Loucy (cell line): ENCODE results near the gene TMEM119.
"Not testable (repeated sequence)": the region's sequence is repeated elsewhere in the genome, so short reads cannot be mapped to it uniquely, and the experiment has no call there.

Experiments used
- H2AFZ ChIP-seq: fragments of 200-600 bp; sonication (generic); 2 replicates; pipeline ENCODE4 v1.6.0; 2016; ENCODE audit warnings: antibody characterized with exemption, mild to moderate bottlenecking, low read length, moderate library complexity
- H3F3A ChIP-seq: fragments of 200-600 bp; 2 replicates; pipeline ENCODE4 v1.6.0; 2016; ENCODE audit warnings: antibody characterized with exemption, low read depth, mild to moderate bottlenecking
- H3K27me3 ChIP-seq: fragments of 200-600 bp; sonication (generic); 2 replicates; pipeline ENCODE4 v1.6.1; 2014; ENCODE audit warnings: low read length, mild to moderate bottlenecking; ENCODE audit not compliant: insufficient read depth, poor library complexity, severe bottlenecking
- H3K36me3 ChIP-seq: fragments of 200-600 bp; sonication (generic); 2 replicates; pipeline ENCODE4 v1.6.1; 2016; ENCODE audit warnings: low read length; ENCODE audit not compliant: insufficient read depth
- H3K4me1 ChIP-seq: fragments of 200-600 bp; sonication (generic); 2 replicates; pipeline ENCODE4 v1.5.1; 2014; ENCODE audit warnings: low read length, mild to moderate bottlenecking; ENCODE audit not compliant: insufficient read depth, poor library complexity, severe bottlenecking
- H3K4me2 ChIP-seq: fragments of 200-600 bp; sonication (generic); 2 replicates; pipeline ENCODE4 v1.6.0; 2014; ENCODE audit warnings: antibody characterized with exemption, low read length, low read depth, mild to moderate bottlenecking; ENCODE audit not compliant: poor library complexity, severe bottlenecking
- H3K4me3 ChIP-seq: fragments of 200-600 bp; sonication (generic); 2 replicates; pipeline ENCODE4 v1.5.1; 2014; ENCODE audit warnings: low read length, mild to moderate bottlenecking, mixed read lengths; ENCODE audit not compliant: poor library complexity, severe bottlenecking
- H3K79me2 ChIP-seq: fragments of 200-600 bp; sonication (generic); 2 replicates; pipeline ENCODE4 v1.6.1; 2014; ENCODE audit warnings: low read length; ENCODE audit not compliant: insufficient read depth
- H3K9ac ChIP-seq: fragments of 200-600 bp; sonication (generic); 2 replicates; pipeline ENCODE4 v1.6.0; 2014; ENCODE audit warnings: mild to moderate bottlenecking, low read depth, low read length, moderate library complexity; ENCODE audit not compliant: poor library complexity, severe bottlenecking
- H3K9me2 ChIP-seq: fragments of 200-600 bp; sonication (generic); replicated peaks from 2 replicates; pipeline ENCODE4 v1.6.1; 2016; ENCODE audit warnings: low read depth, low read length, mixed read lengths
- H3K9me3 ChIP-seq: fragments of 200-600 bp; sonication (generic); 2 replicates; pipeline ENCODE4 v1.6.1; 2014; ENCODE audit warnings: mild to moderate bottlenecking, antibody characterized with exemption, low read length, low read depth; ENCODE audit not compliant: insufficient read depth
- H4K20me1 ChIP-seq: fragments of 200-600 bp; sonication (generic); 2 replicates; pipeline ENCODE4 v1.6.0; 2014; ENCODE audit warnings: antibody characterized with exemption, low read length, mild to moderate bottlenecking; ENCODE audit not compliant: insufficient read depth, poor library complexity, severe bottlenecking
- CTCF ChIP-seq: fragments of 200-600 bp; sonication (generic); conservative IDR thresholded peaks from 2 replicates; pipeline ENCODE4 v1.5.1; 2014; ENCODE audit warnings: mild to moderate bottlenecking, antibody characterized with exemption, low read length
- EZH2phosphoT487 ChIP-seq: fragments of 200-600 bp; IDR thresholded peaks from 2 replicates; pipeline ENCODE4 v1.6.1; 2018; ENCODE audit warnings: antibody characterized with exemption, mild to moderate bottlenecking, moderate library complexity, borderline replicate concordance

TMEM119 gene

GRCh38 chr12:108634341-108634751 is 36.5 kb upstream of the TMEM119 start:
- Histone ChIP-seq H3K27me3 (no peaks in the 10 kb centered on the region), H3K4me3 (peak overlapping the region; percentile 50), H3K9me2 (no peaks in the 10 kb centered on the region), H3F3A (peaks cover 12% of the 10 kb centered on the region; the same call in 1 of the 2 replicates), H2AFZ (0 out of 2 replicates have a peak overlapping the region, but pooled peaks have one; percentile 6), H4K20me1 (no peaks in the 10 kb centered on the region), H3K9me3 (no peaks in the 10 kb centered on the region), H3K4me1 (peaks cover 86% of the 10 kb centered on the region), H3K4me2 (peak overlapping the region; percentile 80), H3K9ac (peak overlapping the region; percentile 72), H3K79me2 (peaks cover 3% of the 10 kb centered on the region; the same call in 1 of the 2 replicates), H3K36me3 (no peaks in the 10 kb centered on the region)
- TF ChIP-seq CTCF, result no peak
- no peak for TF ChIP-seq EZH2phosphoT487

- Histone ChIP-seq H3K79me2 (peaks cover 3% of the 10 kb centered on the region; the same call in 1 of the 2 replicates), H3K27me3 (no peaks in the 10 kb centered on the region), H4K20me1 (no peaks in the 10 kb centered on the region), H3K9me2 (no peaks in the 10 kb centered on the region), H3K4me1 (peaks cover 87% of the 10 kb centered on the region), H3K4me3 (peak within 1 kb of the TSS; percentile 50), H3K36me3 (no peaks in the 10 kb centered on the region), H3F3A (peaks cover 12% of the 10 kb centered on the region; the same call in 1 of the 2 replicates), H3K9ac (peak within 1 kb of the TSS; percentile 72), H3K4me2 (peak within 1 kb of the TSS; percentile 80), H3K9me3 (no peaks in the 10 kb centered on the region), H2AFZ (peak within 1 kb of the TSS; percentile 62; the same call in 1 of the 2 replicates)
- TF ChIP-seq EZH2phosphoT487 (no peak), CTCF (0 out of 2 replicates have a peak, but pooled peaks have one; percentile 17)
Observed at GRCh38 chr12:108633534-108634248, 35.8 kb upstream of the TMEM119 start, which contains the start of gene SELPLG. Gene SELPLG (minus strand): TSS chr12:108633894. CDS start chr12:108624307, 9,587 bp downstream.

GRCh38 chr12:108633081-108633533 is 35.2 kb upstream of the TMEM119 start:
- no peaks in the 10 kb centered on the region for H3K36me3 ChIP-seq
- H3K9ac ChIP-seq, result peak overlapping the region; percentile 72
- peaks cover 87% of the 10 kb centered on the region for H3K4me1 ChIP-seq
- H3K4me2 ChIP-seq, result peak overlapping the region; percentile 80
- H3K4me3 ChIP-seq, result peak overlapping the region; percentile 50
- H3K9me2 ChIP-seq, result no peaks in the 10 kb centered on the region
- H3K27me3 ChIP-seq, result no peaks in the 10 kb centered on the region
- peaks cover 12% of the 10 kb centered on the region; the same call in 1 of the 2 replicates for H3F3A ChIP-seq
- no peaks in the 10 kb centered on the region for H3K9me3 ChIP-seq
- peaks cover 3% of the 10 kb centered on the region; the same call in 1 of the 2 replicates for H3K79me2 ChIP-seq
- H4K20me1 ChIP-seq, result no peaks in the 10 kb centered on the region
- TF ChIP-seq CTCF (no peak), EZH2phosphoT487 (no peak)
- no peak overlapping the region for H2AFZ ChIP-seq

- H3K9me2 ChIP-seq, H3K9me3 ChIP-seq, H3K9ac ChIP-seq, H4K20me1 ChIP-seq, H3K27me3 ChIP-seq, H3K36me3 ChIP-seq, H3K4me3 ChIP-seq, H2AFZ ChIP-seq, H3K79me2 ChIP-seq: not testable (repeated sequence)
- Histone ChIP-seq H3F3A (peaks cover 11% of the 10 kb centered on the region; the same call in 1 of the 2 replicates), H3K4me1 (peaks cover 73% of the 10 kb centered on the region), H3K4me2 (peak overlapping the region; percentile 80)
Observed at GRCh38 chr12:108631261-108631660, 33.4 kb upstream of the TMEM119 start.
